GM10248 (cell line): ENCODE data around the gene COL10A1.
A peak's percentile ranks its signal among the peaks of the same experiment; 100 is the strongest.
"Not testable (repeated sequence)": the region's sequence is repeated elsewhere in the genome, so short reads cannot be mapped to it uniquely, and the experiment has no call there.

Source experiments
- CTCF ChIA-PET: fragments of 300-600 bp; sonication (Branson Sonifier 250); formaldehyde crosslinking; extraction: SDS; loops from one replicate; lab custom pipeline; 2021; ENCODE audit warnings: antibody characterized with exemption; lab: Yijun Ruan, JAX
- POLR2A ChIA-PET: fragments of 350-650 bp; sonication (Branson Sonifier 250); formaldehyde crosslinking; extraction: SDS; loops from one replicate; lab custom pipeline; 2020; ENCODE audit warnings: antibody characterized with exemption; lab: Yijun Ruan, JAX
- DNase-seq: peaks from one replicate; pipeline ENCODE4 v3.0.0; 2012; ENCODE audit errors: extremely low spot score
- TF ChIP-seq, protein P1 (sequence below): IDR thresholded peaks from 2 replicates; pipeline ENCODE4 v1.5.1; 2012; ENCODE audit warnings: mild to moderate bottlenecking, low read depth; ENCODE audit errors: extremely low read depth, missing control alignments, control extremely low read depth

COL10A1 gene

GRCh38 chr6:116102873-116103272, 23.1 kb downstream of the COL10A1 start:
- ChIA-PET POLR2A (no interaction called here), CTCF (interaction anchor here (1.2 to 5.2 kb wide), 4 partner anchors 9 to 91 kb away, joined by 3 to 59 read pairs (median 16); no protein-coding TSS in a partner anchor)
- DNase-seq = no peak
- TF ChIP-seq, protein P1, sequence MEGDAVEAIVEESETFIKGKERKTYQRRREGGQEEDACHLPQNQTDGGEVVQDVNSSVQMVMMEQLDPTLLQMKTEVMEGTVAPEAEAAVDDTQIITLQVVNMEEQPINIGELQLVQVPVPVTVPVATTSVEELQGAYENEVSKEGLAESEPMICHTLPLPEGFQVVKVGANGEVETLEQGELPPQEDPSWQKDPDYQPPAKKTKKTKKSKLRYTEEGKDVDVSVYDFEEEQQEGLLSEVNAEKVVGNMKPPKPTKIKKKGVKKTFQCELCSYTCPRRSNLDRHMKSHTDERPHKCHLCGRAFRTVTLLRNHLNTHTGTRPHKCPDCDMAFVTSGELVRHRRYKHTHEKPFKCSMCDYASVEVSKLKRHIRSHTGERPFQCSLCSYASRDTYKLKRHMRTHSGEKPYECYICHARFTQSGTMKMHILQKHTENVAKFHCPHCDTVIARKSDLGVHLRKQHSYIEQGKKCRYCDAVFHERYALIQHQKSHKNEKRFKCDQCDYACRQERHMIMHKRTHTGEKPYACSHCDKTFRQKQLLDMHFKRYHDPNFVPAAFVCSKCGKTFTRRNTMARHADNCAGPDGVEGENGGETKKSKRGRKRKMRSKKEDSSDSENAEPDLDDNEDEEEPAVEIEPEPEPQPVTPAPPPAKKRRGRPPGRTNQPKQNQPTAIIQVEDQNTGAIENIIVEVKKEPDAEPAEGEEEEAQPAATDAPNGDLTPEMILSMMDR = no peak

DNA sequence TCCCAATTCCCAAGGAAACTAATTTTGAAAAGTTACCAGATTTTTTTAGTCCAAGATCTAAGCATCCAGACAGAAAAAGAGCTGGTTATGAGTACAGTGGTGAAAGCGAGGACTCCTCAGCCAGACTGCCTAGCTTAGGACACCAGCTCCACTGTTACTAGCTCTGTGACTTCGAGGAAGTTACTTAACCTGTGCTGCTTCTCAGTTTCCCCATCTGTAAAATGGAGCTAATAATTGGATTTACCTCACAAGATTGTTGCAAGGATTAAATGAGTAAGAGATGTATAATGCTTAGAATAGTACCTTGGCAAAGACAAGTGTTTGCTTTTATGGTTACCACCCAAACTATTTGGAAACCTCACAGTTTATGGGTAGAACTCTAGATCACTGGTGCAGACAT, 24.1 kb downstream of the COL10A1 start:
- DNase-seq = no peak
- CTCF ChIA-PET = interaction anchor here (1.3 to 5.2 kb wide), 8 partner anchors 10 to 90 kb away, joined by 3 to 59 read pairs (median 8); partner anchors contain the start of gene FRK
- POLR2A ChIA-PET = no interaction called here
- TF ChIP-seq, protein P1 = no peak

- POLR2A ChIA-PET = interaction anchor here (1.1 kb wide), 1 partner anchor 90 kb away, joined by 3 read pairs; no protein-coding TSS in a partner anchor
- no peak for DNase-seq
Measured at GRCh38 chr6:116101302-116101718, 24.6 kb downstream of the COL10A1 start.

GRCh38 chr6:116100419-116101301, 25.3 kb downstream of the COL10A1 start, which contains the start of gene NT5DC1:
NT5DC1 (plus strand) TSS chr6:116100853; CDS start chr6:116100931, 78 bp downstream.
- TF ChIP-seq, protein P1 = peak; percentile 19
- ChIA-PET POLR2A (interaction anchor here (1.1 kb wide), 1 partner anchor 89 kb away, joined by 3 read pairs; no protein-coding TSS in a partner anchor), CTCF (interaction anchor here (0.8 to 5.2 kb wide), 12 partner anchors 8 to 103 kb away, joined by 3 to 59 read pairs (median 6); partner anchors contain the start of gene FRK)
- peak; percentile 93 for DNase-seq

More at GRCh38 chr6:116101302-116101718, 24.6 kb downstream of the COL10A1 start:
- CTCF ChIA-PET = interaction anchor here (1.0 to 5.2 kb wide), 10 partner anchors 10 to 104 kb away, joined by 3 to 59 read pairs (median 6); partner anchors contain the start of gene FRK
- TF ChIP-seq, protein P1 = no peak

DNA sequence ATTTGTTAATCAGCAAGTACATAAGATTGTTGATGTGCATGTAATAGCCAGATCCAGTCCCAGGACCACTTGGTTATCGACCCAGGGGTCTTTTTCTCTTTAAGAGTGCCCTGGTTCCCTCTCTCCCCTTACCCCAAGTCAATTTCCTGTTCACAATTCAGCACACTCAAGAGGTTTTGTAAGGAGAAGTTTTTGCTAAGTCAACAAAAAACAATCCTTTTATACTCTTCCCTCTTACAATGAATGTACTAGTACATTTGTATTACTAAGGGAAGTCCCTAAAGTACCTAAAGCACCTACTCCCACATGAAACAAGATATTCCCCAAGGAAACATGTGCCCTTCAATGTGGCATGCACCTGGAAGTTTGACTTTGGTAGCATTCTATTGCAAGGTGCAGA, 26.9 kb downstream of the COL10A1 start:
- DNase-seq = no peak
- CTCF ChIA-PET = interaction anchor here (4.1 to 5.0 kb wide), 2 partner anchors 13 to 87 kb away, joined by 26 to 50 read pairs; no protein-coding TSS in a partner anchor
- TF ChIP-seq, protein P1 = no peak
- POLR2A ChIA-PET = no interaction called here

DNA sequence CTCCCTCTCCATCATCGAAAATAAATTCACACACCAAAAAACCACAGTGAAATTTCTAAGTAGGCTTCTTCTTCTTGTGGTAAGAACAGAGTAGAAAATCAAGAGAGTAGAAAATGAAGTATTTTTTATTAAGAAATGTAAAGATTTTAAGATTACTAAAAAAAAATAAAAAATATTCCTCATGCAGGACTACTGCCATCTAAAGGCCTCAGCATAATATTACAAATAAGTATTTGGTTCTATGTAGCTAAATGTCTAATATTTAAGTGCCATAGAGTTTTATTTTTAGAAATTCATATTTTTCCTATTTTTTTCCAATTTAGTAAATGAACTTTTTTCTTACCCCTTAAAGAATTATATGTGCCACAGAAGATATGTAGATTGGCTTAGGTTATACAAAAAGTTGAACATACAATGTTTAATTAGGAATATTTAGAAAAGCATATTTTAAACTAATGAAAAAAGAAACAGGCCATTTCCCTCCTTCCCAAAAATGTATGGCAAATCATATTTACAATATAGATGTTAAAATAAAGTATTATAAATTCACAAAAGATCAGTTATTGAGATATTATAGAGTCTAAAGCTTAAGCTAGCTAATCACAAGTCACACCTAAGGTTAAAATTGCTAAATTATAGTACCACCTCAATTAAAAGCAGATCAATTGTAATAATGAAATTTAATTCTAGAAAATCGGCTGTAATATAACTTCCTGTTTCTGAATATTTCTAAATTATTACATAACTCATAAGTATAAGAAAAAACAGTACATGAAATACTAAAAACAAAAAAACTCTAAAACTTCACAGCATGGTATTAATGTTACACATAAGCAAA, 28.7 kb downstream of the COL10A1 start:
- TF ChIP-seq, protein P1 = peak; percentile 32
- no peak for DNase-seq
- POLR2A ChIA-PET = no interaction called here
- CTCF ChIA-PET = interaction anchor here (1.1 to 5.0 kb wide), 17 partner anchors 8 to 94 kb away, joined by 3 to 50 read pairs (median 4); no protein-coding TSS in a partner anchor

DNA sequence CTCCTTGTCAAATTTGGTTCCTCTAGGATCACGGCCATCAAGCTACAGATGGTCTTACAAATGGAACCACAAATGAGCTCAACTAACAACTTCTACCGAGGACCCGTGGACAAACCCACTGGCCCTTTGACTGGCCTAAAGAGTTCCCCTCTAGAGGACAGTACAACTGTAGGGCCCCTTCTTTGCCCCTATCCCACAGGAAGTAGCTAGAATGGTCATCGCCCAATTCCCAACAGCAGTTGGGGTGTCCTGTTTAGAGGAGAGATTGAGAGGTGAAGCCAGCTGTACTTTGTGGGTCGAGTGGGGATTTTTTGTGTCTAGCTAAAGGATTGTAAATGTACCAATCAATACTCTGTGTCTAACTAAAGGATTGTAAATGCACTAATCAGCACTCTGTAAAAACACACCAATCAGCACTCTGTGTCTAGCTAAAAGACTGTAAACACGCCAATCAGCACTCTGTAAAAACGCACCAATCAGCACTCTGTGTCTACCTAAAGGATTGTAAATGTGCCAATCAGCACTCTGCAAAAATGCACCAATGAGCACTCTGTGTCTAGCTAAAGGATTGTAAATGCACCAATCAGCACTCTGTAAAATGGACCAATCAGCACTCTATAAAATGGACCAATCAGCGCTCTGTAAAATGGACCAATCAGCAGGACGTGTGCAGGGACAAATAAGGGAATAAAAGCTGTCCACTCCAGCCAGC, 29.7 kb downstream of the COL10A1 start:
- DNase-seq, POLR2A ChIA-PET: not testable (repeated sequence)
- CTCF ChIA-PET = interaction anchor here (0.6 to 5.0 kb wide), 21 partner anchors 9 to 166 kb away, joined by 3 to 50 read pairs (median 4); partner anchors contain the start of gene FRK
